ENCODE measurements around the gene MRPS18A.

MRPS18A gene

DNA sequence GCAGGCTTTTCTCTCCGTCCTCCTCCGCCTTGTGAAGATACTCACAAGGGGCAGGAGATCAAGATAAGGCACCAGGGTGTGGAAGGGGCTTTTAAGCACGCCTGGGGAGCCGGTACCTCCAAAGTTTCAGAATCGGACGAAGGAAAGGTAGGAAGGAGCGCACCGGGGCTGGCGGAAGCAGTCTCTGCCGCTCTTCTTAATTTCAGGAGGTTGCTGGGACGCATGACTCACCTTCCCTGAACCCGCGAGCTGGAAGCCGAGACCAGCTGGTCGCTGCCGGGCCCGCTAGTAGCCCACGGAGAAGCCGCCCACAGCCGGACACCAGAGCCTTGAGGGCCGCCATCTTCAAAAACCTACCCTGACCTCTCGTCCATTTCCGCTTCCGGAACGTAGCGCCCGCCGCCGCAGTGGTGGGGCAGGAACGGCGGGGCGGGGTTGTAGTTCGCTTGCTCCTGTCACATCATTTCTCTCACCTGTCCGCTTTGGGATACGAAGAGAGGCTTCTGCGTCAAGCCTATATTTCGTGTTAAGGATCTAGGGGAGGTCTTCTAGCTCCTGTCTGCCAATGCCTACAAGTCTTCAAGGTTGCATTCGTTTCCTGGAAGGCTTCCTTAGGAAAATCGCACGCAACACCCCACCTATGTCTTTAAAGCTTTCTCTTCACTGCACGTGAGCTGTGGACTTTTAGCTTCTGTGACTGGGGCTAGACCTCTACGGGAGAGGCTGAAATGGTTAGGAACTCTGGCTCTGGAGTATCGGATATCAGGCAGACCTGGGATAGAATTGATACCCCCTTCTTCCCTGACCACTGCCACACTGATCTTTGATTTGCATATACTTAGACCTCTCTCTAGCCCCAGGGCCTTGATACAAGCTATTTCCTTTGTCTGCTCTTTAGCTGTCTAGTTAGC is at the start of gene MRPS18A:
TSS of gene MRPS18A (minus strand) at position 355 of the 911 bp plus-strand sequence. CDS start at position 343, 12 bp downstream.
- DNase-seq = peak; percentile 90

DNA sequence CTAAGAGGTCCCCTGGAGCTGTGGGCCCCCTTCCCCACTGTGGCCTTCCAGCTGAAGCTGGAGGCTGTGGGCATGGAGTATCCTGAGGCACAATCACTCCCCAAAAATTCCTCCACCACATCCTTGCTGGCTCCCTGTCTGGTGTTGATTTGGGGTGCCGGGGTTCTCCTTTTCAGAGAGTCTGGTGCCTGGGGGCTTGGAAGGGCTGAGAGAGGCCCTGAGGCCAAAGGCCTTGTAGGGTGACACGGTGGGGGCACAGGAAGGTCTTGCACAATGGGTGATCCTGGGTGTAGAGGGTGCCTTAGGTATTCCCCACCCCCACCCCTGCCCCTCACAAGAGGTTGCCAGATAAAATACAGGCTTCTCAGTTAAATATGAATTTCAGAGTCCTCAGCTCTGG is 49.3 kb upstream of the MRPS18A start:
- no peak for DNase-seq

DNA sequence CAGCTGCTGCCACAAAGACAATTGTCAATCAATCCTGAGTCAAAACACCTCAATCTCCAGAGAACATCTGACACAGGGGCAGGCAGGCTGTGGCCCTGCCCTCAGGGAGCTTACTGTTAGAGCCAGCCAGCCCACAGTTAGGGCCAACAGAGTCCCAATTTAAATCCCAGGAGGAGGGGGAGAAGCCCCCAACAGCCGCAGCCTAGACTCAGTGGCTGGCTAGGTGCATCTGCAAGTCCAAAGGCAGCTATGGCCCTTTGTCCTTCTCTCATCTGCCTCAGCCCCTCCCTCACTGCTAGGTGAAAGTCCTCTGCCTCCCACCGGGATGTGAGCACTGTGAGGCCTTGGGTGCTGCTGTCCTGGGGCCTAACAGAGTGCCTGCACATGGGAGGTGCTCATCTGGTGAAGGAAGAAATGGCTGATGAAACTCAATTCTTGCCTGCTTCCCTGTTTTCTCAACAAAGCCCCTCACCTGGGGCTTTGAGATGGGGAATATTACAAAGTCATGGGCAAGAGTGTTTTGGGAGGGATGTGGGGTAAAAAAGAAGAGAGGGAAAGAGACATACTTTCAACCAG is 48.7 kb upstream of the MRPS18A start:
- no peak for DNase-seq

DNA sequence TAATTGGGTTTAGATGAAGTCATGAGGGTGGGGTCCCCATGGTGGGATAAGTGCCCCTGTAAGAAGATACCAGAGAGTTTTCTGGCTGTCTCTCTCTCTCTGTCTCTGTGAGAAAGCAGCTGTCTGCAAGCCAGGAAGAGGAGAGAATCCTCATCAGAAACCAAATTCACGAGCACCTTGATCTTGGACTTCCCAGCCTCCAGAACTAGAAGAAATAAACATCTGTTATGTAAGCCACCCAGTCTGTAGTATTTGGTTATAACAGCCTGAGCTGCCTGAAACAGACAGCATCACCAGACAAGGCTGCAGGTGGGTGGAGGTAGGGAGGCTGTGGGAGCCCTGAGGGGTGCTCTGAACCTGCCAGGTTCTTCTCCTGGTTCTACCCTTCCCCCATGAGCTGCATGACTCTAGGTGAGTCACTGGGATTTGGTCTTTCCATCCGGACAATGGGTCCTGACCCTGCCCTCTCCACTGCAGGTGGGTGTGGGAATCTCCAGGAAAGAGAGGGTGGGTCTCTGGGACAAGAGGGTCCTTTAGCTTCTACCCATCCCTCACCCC is 48.1 kb upstream of the MRPS18A start:
- DNase-seq = no peak

DNA sequence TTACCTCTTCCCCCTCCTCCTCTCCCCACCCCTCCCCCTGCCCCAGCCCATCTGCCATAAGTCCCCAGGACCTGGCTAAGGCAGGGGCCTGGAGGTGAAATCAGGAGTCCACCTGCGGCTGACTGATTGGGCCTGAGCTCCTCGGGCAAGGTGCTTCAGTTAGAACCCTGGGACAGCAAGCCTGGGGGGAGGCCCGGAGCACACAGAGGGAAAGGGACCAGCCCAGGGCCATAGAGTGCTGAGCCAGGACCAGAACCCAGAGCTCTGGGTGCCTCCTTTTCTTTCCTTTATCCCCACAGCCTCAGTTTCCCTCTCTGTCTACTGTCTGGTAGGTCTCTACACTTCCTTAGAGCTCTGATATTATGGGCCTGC is 46.7 kb upstream of the MRPS18A start:
- no peak for DNase-seq

DNA sequence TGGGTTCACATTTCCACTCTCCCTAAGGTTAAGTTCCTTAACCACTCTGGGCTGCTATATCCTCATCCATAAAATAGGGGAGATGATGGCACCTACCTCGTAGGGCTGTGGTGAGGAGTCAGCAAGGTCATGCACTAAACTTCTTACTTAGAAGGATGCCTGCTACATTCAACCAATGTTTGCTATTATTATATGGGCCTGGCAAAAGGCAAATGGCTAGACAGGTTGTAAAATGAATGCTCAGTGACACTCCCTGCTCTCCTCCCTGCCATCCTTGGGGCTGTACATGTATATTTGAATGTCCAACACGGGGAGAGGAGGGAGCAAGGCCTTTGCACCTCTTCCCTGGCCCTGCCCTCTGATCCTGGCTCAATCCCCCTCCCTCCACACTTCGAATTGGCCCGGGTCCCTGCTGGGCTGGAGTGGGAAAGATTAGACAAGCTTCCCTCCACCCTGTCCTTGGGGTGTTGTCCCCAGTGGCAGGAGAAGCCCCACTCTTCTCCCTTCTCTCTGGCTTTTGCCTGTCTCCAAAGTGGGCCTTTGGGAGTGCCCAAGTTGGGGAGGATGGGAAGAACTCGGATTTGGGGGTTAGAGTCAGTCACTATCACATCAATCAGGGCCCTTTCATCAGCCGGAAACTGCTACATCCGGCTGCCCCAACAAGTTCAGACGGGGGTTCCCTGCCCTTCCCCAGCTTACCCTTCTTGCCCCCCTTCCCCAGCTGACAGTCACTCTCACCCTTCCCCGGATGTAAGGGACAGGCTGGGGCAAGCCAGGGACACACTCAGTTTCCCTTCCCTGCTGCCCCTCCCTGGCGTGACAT is 46.1 kb upstream of the MRPS18A start:
- DNase-seq = peak; percentile 50

DNA sequence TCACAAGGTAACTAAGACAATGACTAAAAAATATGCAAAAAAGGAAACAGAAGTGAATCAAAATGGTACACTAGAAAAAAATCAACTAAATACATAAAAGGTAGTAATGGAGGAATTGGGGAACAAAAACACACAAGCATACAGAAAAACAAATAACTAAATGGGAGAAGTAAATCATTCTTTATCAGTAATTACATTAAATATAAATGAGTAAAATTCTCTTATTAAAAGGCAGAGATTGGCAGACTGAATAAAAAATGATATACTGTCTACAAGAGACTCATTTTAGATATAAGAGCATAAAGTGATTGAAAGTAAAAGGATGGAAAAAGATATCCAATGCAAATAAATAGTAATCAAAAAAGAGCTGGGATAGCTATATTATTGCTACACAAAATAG is 43.0 kb upstream of the MRPS18A start:
- DNase-seq = no peak

DNA sequence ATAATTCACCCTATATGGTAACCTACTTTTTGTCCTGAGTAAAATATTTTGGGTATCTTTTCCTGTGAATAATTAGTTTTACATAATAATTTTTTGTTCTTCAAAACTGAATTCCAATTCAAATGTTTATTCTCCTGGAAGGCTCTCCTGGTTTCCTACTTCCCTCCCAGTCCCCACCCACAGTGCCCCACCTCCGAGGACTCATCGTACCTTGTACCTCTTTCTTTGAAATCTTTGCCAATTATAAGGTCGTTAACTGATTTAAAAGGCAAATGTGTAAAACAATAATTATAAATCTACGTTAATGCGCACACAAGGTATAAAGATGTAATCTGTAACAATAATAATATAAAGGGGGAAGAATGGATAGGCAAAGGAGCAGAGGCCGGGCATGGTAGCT is 41.9 kb upstream of the MRPS18A start:
- no peak for DNase-seq

DNA sequence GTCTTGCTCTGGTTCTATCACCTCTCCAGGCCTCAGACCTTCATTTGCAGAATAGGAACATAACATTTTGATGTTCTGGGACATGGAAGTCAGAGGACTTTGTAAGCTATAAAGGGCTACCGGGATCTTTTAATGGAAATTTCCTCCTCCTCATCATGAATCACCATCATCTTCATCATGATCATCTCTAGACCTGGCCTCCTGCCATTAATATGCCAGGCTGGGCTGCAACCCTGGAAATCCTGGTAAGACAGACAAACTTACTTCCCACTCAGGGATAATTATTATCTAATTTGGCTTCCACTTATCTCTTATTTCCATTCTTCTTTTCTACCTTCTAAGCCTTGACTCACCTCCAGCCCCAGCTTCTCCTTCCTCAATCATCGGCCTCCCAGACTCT is 41.0 kb upstream of the MRPS18A start:
- no peak for DNase-seq

DNA sequence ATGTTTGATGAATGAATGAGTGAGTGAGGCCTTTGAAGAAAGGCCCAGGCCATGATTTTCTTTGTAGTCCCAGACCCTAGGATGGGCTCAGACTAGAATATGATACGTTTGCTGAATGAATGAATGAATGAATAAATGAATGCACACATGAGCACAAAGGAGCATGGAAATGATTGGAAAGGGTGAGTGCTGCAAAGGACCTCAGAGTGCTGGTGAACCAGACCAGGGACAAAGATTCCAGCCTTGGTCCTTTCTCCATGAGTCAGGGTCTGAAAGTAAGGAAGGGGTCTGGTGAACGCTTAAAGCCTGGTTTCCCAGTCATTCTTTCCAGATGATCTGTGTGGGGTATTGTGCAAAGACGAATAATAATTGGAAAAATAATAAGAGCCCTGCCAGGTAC is 40.0 kb upstream of the MRPS18A start:
- no peak for DNase-seq

DNA sequence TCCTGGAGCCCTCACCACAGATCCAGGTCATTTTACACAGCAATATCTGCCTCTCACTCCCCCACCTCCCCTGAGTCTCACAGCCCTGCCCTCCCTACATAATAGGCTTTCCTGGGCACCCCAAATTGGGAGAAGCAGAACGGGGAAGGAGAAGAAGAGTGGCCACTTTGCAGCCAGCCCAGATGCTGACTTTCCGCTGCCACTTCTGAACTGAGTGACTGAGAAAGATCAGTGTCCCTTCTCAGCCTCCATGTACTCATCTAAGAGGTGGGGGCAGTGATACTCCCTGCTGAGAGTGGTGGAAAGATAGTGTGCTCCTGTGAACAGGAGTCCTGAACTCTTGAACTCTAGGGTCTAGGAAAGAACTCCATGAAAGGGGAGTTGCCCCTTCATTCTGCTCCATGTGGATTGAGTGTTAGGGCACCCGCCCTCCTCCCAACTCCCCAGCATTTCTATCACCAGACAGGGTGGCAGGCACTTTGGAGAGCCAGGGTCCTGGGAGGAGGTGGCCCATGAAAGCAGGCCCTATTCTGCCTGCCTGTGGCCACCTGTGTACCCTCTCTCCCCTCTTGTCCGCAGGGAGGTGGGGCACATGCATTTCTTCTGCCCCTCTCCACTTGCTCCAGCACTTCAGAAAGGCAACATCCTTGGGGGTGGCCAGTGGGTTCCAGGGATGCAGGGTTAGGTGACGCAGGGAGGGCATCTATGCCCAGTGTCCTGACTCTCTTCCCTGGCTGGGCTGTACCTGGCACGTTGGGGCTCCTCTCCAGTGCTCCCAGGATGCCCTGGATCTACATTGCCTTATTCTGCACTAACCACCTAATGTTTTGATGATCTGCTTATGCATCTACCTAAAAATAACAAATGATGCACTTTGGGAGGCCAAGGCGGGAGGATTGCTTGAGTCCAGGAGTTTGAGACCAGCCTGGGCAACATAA is 38.3 kb upstream of the MRPS18A start:
- no peak for DNase-seq

DNA sequence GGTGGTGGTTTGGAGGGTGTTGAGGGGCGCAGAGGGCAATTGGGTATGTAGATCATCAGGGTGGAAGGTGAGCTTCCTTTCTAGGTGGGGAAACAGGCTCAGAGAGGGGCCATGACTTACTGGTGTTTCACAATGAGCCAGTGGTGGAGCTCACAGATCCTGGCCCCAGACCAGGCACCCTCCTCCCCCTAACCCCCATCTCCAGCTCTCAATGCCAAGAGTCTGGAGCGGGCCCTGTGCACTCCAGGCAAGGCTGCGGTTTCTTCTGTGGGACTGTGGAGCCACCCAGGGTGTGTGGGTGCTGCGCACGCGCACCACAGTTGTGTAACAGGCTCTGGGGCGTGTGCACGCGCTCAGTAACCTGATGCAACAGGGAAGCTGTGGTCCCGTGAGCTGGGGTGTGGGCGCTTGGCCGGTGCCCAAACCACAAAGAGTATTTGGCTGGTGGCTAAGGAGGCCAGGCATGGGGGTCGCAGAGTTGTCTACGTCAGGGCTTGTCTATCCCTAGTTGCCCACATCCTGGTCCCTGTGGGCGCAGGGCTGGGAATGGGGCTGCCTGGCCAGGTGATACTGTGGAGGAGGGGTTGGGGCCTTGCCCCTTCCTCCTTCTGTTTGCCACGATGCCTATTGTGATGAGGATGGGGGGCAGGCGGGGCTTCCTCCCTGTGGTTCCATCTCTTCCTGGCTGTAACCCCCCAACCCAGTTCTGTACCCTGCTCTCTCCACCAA is 37.5 kb upstream of the MRPS18A start:
- DNase-seq = peak; percentile 91

DNA sequence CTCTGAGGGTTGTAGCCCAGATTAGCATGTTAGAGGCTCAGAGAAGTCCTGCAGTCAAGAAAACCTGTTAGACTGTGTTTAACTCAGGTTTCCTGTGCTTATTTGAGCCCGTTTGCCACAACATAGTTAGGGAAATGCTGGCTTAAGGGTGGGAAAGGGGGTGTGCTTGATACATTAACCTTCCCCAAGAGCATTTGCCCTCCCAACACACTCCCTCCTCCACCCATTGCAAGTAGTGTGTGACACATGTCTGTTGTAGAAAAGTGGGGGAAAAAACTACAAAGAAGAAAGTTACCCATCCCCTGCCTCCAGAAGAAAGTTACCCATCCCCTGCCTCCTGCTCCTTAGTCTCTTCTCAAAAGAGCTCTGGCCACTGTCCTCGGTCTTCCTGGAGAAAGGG is 36.8 kb upstream of the MRPS18A start:
- DNase-seq = no peak

DNA sequence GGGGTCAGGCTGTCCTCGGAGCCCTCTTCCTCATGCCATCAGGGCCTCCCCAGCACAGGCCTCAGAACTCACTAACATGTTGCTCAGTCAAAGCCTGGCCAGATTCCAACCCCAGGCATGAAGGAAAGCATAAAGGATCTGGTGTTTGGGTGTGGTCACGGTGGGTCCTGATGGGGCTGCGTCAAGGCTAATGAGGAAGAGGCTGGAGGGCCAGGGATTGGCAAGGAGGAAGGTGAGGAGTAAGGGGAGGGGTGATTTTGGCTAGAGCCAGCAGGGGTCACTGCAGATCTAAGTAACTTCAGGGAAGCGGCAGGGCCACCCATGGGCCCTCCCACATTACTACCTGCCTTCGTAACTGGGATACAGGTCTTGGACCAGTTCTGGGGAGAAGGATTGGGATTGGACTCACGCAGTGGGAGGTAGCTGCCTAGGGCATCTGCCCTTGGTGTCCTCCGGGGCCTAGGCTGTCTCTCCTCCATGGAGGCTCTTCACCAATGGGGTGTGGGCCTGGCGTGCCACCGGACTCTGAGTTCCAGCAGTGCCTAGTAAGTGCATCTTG is 36.2 kb upstream of the MRPS18A start:
- peak; percentile 84 for DNase-seq

DNA sequence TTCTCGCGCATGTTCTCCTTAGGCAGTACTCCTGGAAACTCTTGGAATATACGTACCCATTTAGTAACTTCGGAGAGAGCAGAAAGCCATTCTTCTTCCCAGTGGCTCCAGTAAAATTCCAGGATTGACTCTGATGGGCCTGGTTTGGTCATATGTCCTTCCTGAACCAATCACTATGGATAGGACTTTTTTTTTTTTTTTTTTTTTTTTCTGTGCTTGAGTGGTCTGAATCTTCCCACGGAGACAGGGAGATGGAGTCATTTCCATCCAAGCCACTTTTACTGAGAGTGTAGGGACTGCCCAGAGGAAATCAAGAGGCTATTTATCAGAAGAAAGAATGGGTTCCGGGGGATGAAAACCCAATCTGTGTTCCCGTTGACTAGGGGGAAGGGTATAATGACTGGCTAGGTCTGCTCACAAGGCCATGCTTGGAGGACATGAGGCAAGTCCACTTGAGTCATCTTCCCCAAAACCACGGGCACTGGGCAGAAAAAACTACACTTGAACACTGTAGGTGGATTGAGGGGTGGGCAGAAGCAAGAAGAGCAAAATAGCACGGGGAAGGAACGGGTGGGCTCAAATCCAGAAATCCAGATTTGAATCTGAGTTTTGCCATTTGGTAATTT is 35.4 kb upstream of the MRPS18A start:
- no peak for DNase-seq

DNA sequence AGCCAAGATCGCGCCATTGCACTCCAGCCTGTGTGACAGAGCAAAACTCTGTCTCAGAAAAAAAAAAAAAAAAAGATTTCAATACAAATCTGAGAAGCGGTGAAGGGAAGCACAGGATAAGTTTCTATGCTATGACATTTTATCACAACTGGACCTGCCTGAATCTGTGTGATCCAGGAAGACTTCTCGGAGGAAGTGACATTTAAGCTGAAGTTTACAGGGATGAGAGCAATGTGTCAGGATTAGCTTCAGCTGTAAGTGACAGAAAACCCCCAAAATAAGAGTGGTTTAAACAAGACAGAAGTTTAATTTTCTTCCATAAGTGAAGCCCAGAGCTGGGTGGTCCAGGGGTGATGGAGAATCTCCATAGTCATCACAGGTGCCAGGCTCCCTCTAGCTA is 33.4 kb upstream of the MRPS18A start:
- no peak for DNase-seq

DNA sequence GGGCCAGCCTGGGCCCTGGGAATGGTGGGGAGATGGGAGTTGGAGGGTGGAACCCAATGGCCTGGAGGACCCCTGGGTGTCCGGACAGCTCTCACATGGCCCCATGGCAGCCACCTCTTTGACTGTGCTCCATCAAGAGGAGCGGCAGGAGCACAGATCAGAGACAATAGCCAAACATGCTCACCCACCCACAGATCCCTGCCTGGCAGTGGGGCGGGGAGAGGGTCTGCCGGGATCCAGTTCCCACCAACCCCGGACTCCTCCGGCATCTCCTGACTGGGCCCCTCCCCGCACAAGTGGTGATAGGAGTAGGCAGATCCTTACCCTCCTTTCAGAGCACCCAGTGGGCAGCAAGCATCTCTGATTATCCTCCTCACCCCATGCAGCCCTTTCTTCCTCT is 31.9 kb upstream of the MRPS18A start:
- DNase-seq = no peak

DNA sequence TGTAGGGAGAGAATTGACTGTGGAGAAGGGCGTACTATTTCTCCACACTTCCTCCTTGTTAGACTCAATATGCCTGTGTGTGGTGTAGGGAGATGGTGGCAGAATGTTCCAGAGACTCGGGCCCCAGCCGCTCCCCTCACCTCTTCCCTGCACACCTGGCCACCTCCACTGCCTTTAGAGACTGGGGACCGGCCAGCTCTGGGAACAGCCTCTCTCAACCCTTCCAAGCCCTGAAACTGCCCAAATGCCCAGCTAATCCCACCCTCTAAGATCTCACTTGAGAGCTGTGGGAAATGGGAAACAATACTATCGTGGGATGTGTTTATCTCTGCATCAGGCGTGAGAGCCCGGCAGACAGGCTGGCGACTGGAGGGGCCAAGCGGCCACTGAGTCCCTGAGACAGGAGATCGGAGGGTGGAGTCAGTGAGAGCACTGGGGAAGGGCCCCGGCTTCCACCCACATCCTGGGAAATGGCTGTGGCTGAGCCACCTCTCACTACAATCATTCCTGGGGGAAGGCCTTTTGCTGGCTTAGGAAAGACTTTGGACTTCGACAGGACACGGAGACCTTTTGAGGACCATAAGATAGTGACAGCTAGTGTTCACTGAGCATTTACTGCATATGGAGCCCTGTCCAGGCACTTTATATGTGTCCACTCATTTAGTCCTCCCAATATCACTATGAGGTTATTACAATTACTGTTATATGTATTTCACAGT is 31.0 kb upstream of the MRPS18A start:
- no peak for DNase-seq

DNA sequence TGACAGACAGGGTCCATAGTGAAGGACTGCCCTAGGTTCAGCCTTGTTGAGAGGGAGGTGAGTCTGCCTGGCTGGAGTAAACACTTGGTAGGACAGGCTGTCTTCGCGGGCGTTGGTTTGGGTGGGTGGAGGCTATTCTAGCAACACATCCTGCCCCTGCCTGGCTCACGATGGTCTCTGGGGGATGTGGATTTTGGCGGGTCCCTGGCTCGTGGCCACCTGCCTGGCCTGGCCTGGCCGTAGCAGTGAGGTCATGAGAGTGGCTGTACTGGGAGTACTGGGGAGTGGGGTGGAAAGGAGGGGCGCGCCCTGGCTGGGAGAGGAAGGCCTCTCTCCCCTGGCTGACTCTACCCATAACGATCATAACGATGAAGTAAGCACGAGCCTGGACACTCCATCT is 30.2 kb upstream of the MRPS18A start:
- no peak for DNase-seq

DNA sequence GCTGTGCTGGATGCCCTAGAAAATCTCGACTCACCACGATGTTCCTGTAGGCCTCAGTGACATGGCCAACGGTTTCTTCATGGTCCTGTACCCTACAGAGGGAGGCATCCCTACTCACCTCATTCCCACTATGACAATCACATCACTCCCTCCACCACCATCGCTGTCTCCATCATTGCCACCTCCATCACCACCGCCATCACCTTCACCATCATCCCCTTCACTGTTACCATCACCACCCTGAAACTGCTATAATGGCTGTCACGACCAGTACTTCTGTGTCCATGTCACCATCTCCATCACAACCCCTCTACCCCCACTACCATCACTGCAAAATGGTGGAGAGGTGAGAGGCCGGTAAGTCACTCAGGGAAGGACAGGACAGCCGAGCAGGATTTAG is 29.8 kb upstream of the MRPS18A start:
- no peak for DNase-seq

Data from stimulated activated CD8-positive, alpha-beta memory T cell treated with anti-CD3 and anti-CD28 coated beads, Interleukin-4, amount 100 ng/mL, for 48 hours (primary cell).